ENCODE data around the gene GDF15.
"Not testable (repeated sequence)": the region's sequence is repeated elsewhere in the genome, so short reads cannot be mapped to it uniquely, and the experiment has no call there.

GDF15 gene

DNA sequence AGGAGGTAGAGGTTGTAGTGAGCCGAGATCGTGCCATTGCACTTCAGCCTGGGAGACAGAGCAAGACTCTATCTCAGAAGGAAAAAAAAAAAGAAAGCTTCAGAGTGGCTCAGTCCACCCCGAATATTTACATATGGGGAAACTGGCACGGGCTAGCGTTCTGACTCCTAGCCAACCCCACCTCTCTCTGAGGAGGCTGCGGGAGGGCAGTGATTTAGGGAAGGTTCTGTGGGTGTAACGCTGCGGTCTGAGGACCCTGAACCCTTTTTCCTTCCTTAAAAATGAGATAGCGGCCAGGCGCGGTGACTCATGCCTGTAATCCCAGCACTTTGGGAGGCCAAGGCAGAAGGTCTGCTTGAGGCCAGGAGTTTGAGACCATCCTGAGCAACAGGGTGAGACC is 6.5 kb downstream of the GDF15 start:
- DNase-seq: no peak

DNA sequence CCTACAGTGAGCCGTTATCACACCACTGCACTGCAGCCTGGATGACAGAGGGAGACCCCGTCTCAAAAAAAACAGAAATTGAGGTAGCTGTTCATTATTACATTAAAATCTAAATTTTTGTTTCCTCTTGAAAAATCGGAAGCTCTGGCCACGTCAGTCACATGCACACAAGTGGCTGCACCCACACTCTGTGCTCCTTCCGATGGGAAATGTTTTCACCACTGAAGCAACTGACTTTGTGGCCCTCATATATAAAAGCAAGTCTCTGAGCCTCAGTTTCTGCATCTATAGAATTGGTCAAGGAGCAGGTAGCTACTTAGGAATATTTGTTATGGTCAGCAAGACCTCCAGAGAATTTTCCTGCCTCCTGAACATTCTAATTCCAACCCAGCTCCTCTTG is 7.0 kb downstream of the GDF15 start:
- DNase-seq: no peak

DNA sequence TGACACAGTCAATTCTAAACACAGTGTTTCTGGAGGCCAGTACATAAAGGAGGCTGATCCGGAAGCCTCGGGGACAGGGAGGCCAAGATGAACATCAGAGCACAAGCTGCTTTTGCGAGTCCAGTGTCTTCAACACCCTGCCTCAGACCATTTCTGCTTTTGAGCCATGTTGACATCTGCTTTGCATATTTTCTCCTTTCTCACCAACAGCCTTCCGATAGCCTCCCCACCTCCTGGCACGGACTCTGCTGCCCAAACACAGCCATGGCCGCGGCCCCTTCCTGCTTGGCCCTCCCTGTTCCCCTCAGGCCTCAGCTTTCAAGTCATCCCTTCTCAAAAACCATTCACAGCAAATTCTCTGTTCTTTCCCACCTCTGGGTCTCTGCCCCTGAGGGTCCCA is 7.9 kb downstream of the GDF15 start:
- no peak for DNase-seq

DNA sequence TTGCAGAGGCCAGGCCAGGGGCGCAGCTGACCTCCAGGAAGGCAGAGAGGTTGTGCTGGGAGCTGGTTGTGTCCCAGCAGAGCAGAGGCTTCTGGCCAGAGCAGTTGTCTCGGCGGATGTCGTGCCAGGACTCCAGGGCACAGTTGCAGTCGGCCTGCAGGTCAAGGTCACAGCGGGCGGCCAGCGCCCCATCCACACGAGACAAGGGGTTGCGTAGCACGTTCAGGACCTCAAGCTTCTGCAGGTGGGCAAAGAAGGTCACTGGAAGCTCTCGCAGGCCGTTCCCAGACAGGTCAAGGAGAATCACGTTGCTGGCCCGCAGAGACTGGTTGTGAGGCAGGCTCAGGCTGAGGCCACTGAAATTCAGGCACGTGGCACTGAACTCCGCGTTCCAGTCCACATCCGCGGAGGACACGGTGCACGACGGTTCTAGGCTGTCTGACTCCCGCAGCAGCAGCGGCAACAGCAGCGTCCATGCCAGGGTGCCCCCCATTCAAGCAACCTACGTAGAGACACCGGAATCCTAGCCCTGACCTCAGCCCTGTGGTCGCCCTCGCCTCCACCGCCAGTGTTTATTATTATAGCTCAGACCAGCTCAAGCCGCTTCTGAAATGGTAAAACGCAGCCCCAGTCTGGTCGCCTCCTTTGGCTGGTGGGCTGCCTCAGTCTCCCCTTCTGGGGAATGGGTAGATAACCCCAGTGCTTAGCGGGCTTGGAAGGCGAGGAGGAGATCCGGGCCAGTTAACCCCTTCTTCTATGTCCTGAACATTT is 10.7 kb downstream of the GDF15 start:
- no peak for DNase-seq

DNA sequence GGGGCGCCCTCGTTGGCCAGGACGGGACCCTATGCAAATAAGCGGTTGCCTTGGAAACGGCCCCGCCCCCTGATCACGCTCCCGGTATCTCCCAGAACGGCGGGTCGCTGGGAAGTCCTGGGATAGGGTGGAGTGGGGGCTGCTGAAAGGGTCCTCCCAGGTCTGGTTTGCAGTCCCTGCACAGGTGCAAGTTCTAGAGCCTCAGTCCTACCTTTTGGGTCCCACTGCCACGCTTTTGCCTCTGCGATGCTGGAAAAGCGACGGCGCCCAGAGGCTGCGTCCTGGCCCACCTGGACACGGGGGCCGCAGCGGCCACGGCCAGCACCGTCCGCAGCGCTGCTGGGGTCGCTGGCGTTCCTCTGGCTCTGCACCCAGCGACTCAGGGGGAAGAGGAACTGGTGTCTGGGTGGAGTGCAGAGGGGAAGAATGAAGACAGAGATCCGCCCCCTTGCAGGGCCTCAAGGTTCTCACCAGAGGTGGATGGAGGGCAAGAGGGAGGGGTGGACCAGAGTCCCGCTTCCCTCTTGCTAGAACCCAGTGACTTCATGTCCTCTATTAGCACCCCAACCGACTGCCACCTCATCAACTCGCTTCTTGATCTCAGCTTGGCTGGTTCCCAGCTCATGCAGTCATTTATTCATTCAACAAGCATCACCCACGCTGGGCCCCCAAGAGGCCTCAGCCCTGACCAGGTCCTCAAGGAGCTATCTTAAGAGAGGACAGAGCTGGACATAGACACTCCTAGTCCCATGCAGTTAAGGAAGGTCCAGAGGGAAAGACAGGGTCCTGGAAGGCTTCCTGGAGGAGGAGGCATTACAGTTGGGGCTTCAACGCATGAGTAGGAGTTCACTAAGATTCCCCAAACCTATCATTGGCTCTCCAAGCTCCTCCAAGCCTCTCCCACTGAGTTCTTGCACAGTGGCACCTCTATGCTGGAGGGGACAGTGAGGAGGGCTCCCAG is 11.6 kb downstream of the GDF15 start, which contains the start of gene LRRC25:
Gene LRRC25, minus strand, starts transcription at position 381 of the 961 bp plus-strand sequence. CDS start 659 bp downstream, outside the sequence.
- DNase-seq: no peak

DNA sequence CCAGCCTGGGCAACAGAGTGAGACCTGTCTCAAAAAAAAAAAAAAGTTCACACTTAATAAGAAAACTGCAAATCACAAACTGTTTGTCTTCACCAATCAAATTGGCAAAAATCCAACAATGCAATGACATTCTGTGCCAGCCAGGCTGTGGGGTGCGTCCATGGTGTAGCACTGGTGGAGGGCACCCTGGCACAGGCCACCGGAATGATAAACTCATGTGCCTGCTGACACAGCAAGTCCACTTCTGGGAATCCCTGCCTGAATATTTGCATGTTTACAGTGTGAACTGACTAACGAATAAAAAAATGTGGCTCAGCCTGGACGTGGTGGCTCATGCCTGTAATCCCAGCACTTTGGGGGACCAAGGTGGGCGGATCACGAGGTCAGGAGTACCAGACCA is 13.1 kb downstream of the GDF15 start:
- no peak for DNase-seq

DNA sequence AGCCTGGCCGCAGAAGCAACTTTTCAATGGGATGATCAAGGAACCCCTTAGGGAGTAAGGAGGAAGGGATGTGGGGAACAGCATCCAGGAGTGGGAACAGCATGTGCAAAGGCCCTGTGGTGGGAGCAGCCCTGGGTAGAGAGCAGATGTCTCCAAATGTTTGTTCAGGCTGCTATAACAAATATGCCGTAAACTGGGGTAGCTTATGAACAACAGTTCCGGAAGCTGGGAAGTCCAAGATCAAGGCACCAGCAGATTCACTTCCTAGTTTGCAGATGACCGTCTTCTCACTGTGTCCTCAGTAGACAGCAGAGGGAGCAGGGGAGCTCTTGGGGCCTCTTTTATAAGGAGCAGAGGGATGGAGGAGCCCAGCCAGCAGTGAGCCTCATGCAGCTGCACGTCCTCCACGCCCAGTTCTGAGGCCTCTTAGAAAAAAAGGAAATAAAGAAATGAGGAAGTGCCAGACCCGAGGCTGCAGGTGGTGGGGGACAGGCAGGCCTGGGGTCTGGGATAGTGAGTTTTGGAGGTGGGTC is 15.7 kb downstream of the GDF15 start:
- peak; percentile 37 to 51 for DNase-seq

DNA sequence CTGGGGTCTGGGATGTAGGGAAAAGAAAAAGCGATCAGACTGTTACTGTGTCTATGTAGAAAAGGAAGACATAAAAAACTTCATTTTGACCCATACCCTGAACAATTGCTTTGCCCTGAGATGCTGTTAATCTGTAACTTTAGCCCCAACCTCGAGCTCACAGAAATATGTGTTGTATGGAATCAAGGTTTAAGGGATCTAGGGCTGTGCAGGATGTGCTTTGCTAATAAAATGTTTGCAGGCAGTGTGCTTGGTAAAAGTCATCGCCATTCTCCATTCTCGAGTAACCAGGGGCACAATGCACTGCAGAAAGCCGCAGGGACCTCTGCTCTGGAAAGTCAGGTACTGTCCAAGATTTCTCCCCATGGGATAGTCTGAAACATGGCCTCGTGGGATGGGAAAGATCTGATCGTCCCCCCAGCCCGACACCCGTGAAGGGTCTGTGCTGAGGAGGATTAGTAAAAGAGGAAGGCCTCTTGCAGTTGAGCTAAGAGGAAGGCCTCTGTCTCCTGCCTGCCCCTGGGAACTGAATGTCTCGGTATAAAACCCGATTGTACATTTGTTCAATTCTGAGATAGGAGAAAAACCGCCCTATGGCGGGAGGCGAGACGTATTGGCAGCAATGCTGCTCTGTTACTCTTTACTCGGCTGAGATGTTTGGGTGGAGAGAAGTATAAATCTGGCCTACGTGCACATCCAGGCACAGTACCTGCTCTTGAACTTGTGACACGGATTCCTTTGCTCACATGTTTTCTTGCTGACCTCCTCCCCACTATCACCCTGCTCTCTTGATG is 16.7 kb downstream of the GDF15 start:
- DNase-seq: not testable (repeated sequence)

DNA sequence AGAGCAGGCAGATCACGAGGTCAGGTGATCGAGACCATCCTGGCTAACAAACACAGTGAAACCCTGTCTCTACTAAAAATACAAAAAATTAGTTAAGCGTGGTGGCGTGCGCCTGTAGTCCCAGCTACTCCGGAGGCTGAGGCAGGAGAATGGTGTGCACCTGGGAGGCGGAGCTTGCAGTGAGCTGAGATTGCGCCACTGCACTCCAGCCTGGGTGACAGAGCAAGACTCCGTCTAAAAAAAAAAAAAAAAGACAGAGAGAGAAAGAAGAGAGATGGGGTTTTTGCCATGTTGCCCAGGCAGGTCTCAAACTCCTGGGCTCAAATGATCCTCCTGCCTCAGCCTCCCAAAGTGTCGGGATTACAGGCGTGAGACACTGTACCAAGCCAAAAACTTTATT is 19.8 kb downstream of the GDF15 start:
- not testable (repeated sequence) for DNase-seq

DNA sequence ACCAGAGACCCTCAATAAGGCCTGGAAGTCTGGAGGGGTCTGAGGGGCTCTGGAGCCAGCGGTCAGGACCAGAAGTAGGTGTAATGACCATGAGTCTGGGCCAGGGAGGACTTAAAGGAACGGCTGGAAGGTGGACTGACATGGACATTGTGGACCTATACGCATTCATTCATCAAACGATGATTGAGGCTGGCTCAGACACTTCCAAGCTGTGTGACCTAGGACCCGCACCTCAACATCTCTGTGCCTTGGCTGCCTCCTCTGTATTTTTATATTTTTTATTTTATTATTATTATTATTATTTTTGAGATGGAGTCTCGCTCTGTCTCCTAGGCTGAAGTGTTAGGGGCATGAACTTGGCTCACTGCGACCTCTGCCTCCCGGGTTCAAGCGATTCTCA is 20.8 kb downstream of the GDF15 start:
- no peak for DNase-seq

DNA sequence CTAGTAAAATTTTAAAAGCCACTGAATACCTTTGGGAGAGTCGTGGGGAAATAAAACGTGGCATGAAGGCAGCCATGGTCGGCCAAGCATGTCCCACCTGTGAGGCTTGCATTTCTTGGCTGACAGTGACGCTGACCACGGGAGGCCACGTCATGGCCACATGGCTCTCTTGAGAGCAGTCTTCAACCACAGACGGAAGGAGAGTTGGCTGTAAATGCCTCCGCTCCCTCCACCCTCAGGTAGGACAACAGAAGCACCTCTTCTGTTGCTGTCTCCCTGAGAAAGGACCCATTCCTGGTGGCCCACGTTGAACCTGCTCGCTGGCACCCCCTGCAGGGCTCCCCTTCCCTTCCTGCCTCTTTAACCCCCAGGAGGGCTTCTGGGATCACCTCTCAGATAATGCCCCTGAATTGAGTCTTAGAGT is 22.1 kb downstream of the GDF15 start:
- DNase-seq: peak; percentile 23 to 26

DNA sequence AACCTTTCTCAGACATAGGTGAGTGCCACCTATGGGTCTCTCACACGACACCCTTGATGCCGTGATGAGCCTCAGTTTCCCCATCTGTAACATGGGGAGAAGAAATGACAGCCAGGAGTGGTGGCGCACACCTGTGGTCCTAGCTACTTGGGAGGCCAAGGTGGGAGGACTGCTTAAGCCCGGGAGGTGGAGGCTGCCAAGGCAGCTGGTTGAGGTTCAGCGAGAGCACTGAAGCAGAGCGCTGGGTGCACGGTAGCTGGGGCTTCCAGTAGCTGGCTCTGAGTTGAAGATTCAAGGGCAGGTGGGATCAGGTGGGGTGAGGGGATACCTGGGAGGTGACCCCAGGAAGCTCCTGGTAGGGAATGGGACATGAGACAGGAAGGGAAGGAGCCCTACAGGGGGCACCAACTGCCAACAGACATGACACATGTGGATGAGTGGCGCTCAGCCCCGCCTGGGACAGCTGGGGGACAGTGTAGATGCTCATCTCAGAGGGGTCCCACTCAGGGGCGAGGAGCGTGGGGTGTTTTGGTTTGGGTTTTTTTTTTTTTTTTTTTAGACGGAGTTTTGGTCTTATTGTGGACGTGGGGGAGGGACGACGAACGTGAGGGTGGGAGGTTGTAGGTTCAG is 26.8 kb downstream of the GDF15 start:
- no peak for DNase-seq

DNA sequence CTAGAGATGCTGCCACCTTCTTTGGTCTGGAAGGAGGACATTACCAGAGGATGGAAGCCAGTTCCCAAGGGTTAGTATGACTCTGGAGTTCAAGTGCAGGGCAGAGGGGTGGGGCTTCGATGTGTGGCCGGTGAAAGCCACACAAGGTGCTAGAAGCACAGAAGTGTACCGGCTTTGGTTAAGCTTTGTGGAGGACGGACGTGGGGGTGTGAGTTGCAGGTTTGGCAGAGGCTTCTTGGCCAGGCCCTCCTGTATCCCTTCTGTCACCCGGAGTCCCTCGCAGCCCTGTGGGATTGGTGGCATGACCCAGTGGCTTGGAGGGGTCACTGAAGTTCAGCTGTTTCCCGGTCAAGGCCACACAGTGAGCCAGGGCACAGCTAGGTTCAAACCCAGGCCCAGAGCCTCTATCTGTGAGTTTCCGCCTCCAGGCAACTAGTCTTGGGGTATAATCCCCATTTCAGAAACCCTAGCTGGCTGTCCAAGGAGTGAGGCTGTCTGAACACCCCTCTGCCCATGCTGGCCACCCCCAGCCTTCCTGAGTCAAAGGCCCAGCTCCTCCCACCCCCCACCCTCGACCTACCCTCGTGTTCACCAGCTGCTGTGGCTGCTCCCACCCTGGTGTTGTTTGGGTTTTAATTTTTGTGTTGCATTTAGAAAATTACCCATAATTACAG is 28.7 kb downstream of the GDF15 start:
- DNase-seq: no peak

DNA sequence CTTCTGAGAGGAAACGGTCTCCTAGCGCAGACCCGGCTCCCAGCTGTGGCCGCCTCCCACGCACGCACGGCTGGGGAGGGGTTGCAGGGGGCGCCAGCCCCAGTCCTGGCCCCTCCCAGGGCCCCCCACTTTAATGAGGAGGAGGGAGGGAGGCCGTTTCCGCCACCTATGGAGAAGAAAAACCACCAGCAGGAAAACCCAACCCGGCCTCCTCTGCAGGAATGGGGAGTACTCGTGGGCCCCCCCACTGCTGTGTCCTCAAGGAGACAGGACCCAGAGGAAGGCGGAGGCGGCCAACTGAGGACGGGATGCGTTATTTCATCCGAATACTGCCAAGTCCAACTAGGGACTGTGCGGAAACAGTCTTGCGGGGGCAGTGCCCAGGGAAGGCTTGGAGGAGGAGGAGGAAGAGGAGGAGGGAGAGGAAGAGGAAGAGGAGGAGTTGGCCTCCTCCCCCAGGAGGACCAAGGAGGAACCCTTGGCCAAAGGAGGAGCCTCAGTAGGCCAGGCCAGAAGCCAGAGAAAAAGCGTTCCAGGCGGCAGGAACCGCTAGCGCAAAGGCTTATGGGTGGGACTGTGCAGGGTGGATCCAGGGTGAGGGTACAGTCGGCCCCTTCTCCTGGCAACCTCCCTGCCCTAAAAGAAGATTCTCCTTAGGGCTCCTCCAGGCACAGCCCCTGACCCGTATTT is 29.4 kb downstream of the GDF15 start:
- DNase-seq: no peak

DNA sequence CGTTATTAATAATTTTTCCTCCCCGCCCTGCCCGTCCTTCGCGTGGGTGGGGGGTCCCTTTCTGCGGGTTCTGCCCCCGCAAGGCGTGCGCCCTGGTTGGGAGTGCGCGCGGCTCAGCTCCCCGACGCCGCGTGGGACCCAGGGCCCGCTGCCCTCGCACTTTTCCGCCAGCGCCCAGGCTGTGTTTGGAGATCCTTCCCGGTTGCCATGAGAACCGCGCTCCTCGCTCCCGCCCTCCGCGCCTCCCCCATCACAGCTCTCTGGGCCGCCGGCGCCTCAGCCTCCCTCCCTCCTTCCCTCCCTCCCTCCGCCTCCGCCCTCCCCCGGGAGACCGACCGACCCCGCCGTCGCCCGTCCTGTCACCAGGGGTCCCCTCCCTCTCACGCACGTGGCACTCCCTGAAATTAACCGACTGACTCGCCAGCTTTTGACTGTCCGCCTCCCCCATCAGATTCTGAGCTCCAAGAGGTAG is 30.9 kb downstream of the GDF15 start:
- DNase-seq: peak; percentile 67 to 78

DNA sequence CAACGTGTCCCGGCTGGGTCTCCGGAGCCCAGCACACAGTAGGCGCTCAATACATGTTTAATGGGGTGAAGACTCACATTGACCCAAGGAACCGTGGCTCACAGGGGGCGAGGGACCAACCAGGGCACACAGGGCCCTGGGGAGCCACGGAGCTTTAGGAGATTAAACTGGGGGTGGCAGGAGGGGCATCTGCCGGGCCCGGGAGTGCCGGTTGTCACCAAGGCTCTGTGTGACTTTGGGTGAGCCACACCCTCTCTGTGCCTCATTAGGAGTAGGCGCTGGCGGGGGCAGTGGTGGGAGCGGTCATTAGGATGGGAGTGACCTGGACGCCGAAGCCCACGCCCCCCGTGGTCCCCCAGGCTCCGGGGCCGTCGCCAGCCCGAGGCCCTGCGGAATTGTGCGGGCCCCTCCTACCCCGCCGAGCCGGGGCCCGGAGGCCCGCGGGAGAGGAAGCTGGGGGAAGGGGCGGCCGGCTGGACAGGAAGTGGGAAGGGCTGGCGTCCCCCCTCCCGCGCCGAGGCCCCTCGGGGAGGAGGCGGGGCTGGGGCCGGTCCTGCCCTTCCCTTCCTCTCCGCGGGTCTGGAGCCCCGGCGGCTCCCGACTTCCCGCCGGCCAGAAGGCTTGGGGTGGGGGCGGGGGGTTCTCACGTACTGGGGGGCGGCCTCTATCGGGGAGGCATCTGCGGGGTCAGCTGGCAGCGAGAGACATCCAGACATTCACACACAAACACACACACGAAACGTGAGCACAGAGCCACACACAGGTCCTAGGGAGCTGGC is 31.5 kb downstream of the GDF15 start:
- peak; percentile 77 to 87 for DNase-seq

DNA sequence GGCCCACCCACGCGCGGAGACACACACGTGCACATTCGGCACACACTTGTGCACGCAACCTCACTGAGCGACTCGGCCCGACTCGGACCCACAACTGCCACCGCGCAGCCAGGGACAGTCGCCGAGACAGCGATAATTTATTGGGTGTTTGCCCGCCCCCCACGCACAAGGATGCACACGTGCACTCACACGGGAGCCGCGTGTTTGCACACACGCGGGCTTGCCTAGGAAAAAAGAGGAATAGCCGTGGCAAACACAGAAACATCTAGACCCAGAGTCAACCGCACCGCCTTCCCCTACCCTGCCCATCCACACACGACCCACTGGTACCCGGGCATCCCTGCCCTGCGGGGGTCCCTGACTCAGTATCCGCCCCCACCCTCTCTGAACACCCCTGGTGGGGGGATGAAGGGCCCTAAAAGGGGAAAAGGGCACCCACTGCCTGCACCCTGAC is 32.1 kb downstream of the GDF15 start:
- DNase-seq: no peak

DNA sequence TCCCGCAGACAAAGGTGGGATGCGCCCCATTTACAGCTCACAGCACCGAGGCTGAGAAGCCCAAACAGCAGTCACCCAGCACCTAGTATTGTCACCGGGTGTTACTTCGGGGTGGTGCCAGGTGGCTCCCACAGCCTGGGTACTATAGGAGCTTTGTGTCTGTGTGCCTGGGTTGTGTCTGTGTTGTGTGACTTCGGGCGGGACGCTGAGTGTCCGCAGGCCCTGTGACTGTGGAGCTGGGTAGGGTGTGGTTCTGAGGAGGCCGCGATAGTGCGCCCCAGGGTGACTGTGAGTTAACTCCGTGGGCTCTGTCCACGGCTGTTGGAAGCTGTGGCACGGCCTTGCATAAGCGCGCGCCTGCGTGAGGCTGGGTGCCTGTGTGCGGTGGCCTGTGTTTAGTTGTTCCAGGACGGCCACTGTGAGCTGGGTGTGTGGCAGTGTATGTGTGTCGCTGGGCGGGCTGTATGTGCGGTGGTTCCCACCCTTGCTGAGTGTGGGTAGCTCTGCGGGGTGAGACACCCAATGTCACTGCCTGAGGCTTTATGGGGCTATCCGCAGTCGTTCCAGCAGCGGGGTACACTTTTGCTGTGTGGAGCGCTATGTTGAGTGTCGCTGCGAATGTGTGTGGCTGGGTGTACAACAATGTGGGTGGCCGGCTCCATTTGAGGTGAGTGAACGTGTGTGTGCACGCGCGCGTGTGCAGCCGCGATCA is 32.7 kb downstream of the GDF15 start:
- DNase-seq: peak in 1 of 2 experiments; percentile 24

DNA sequence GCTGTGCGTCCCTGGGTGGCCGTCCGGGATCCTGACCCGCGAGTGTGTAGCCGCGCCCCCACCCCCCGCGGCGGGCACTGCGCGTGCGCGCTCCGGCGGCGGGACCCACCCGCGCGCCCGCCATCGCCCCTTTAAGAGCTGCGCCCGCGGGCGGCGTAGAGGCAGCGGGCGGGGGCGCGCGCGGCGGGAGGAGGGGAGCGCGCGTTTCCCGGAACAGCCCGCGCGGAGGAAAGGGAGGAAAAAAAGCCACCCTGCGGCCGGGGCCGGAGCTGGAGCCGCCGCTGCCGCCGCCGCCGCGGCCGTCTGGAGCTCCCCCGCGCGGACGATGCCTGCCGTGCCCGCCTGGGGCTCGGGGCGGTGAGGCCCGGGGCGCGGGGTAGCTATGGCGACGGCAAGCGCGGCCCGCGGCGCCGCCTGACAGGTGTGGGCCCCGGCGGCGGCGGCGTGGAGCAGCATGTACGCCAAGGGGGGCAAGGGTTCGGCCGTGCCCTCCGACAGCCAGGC is 33.3 kb downstream of the GDF15 start, which contains the start of gene SSBP4:
Gene SSBP4, plus strand, starts transcription at position 204 of the 504 bp plus-strand sequence. Its CDS starts 251 bp downstream, at position 455.
- peak; percentile 63 to 73 for DNase-seq
